ENCODE measurements around the gene POLR1E.
A peak's percentile ranks its signal among the peaks of the same experiment; 100 is the strongest.

The POLR1E gene

GRCh38 chr9:37523916-37524315 lies 38.2 kb downstream of the POLR1E start:
- H3K4me1 ChIP-seq (ENCODE audit: insufficient read depth, low read length) = no peaks in the 10 kb centered on the region

GRCh38 chr9:37528652-37529471 lies 43.1 kb downstream of the POLR1E start:
- no peak overlapping the region for H3K4me3 ChIP-seq (ENCODE audit: low read depth in 1 of 2, low read length in 2 of 2)
- ATAC-seq (ENCODE audit: insufficient read depth, low read depth) (0 out of 3 replicates have a peak, but pooled peaks have one; percentile 29), DNase-seq (no peak)
- TF ChIP-seq CTCF (IDR thresholded peaks at IDR 0.05; ENCODE audit: borderline replicate concordance, extremely low read depth, low read length, poor library complexity, severe bottlenecking) (no peak), EZH2 (IDR thresholded peaks at IDR 0.05; ENCODE audit: borderline replicate concordance, low read depth, low read length, severe bottlenecking) (no peak)
- H3K79me2 ChIP-seq (ENCODE audit: insufficient read depth, low read length) = no peaks in the 10 kb centered on the region
- H3K4me1 ChIP-seq (ENCODE audit: insufficient read depth, low read length) = no peaks in the 10 kb centered on the region
- H4K20me1 ChIP-seq (ENCODE audit: insufficient read depth, low read length) = no peaks in the 10 kb centered on the region
- H3K27me3 ChIP-seq (ENCODE audit: insufficient read depth, low read length, poor library complexity) = no peaks in the 10 kb centered on the region
- H3K9ac ChIP-seq (ENCODE audit: low read depth, low read length) = no peak overlapping the region
- H3K4me2 ChIP-seq (ENCODE audit: insufficient read depth, low read length) = no peak overlapping the region
- H2AFZ ChIP-seq (ENCODE audit: low read depth, low read length) = no peak overlapping the region
- no peaks in the 10 kb centered on the region for H3K9me3 ChIP-seq (ENCODE audit: insufficient read depth, low read length, severe bottlenecking)
- H3K36me3 ChIP-seq (ENCODE audit: insufficient read depth, low read length) = peaks cover 21% of the 10 kb centered on the region
- no peak overlapping the region for H3K27ac ChIP-seq (ENCODE audit: low read length)

More at GRCh38 chr9:37523916-37524315, 38.2 kb downstream of the POLR1E start:
- H3K27me3 ChIP-seq (ENCODE audit: insufficient read depth, low read length, poor library complexity) = no peaks in the 10 kb centered on the region
- no peak for ATAC-seq (ENCODE audit: insufficient read depth, low read depth)
- no peak overlapping the region for H3K4me3 ChIP-seq (ENCODE audit: low read depth in 1 of 2, low read length in 2 of 2)
- H3K27ac ChIP-seq (ENCODE audit: low read length) = no peak overlapping the region
- no peaks in the 10 kb centered on the region for H3K9me3 ChIP-seq (ENCODE audit: insufficient read depth, low read length, severe bottlenecking)
- H2AFZ ChIP-seq (ENCODE audit: low read depth, low read length) = no peak overlapping the region
- TF ChIP-seq CTCF (IDR thresholded peaks at IDR 0.05; ENCODE audit: borderline replicate concordance, extremely low read depth, low read length, poor library complexity, severe bottlenecking) = no peak
- TF ChIP-seq EZH2 (IDR thresholded peaks at IDR 0.05; ENCODE audit: borderline replicate concordance, low read depth, low read length, severe bottlenecking) = no peak
- no peak overlapping the region for H3K4me2 ChIP-seq (ENCODE audit: insufficient read depth, low read length)
- DNase-seq = no peak
- no peaks in the 10 kb centered on the region for H4K20me1 ChIP-seq (ENCODE audit: insufficient read depth, low read length)
- H3K9ac ChIP-seq (ENCODE audit: low read depth, low read length) = no peak overlapping the region
- no peaks in the 10 kb centered on the region for H3K79me2 ChIP-seq (ENCODE audit: insufficient read depth, low read length)
- H3K36me3 ChIP-seq (ENCODE audit: insufficient read depth, low read length) = peaks cover 24% of the 10 kb centered on the region

- H4K20me1 ChIP-seq (ENCODE audit: insufficient read depth, low read length) = no peaks in the 10 kb centered on the region
- H3K9me3 ChIP-seq (ENCODE audit: insufficient read depth, low read length, severe bottlenecking) = no peaks in the 10 kb centered on the region
- H3K9ac ChIP-seq (ENCODE audit: low read depth, low read length) = no peak overlapping the region
- DNase-seq (no peak), ATAC-seq (ENCODE audit: insufficient read depth, low read depth) (no peak)
- H3K79me2 ChIP-seq (ENCODE audit: insufficient read depth, low read length) = no peaks in the 10 kb centered on the region
- TF ChIP-seq EZH2 (IDR thresholded peaks at IDR 0.05; ENCODE audit: borderline replicate concordance, low read depth, low read length, severe bottlenecking) (no peak), CTCF (IDR thresholded peaks at IDR 0.05; ENCODE audit: borderline replicate concordance, extremely low read depth, low read length, poor library complexity, severe bottlenecking) (no peak)
- H3K27ac ChIP-seq (ENCODE audit: low read length) = no peak overlapping the region
- no peaks in the 10 kb centered on the region for H3K27me3 ChIP-seq (ENCODE audit: insufficient read depth, low read length, poor library complexity)
- H3K4me1 ChIP-seq (ENCODE audit: insufficient read depth, low read length) = no peaks in the 10 kb centered on the region
- H2AFZ ChIP-seq (ENCODE audit: low read depth, low read length) = no peak overlapping the region
- no peak overlapping the region for H3K4me2 ChIP-seq (ENCODE audit: insufficient read depth, low read length)
- H3K4me3 ChIP-seq (ENCODE audit: low read depth in 1 of 2, low read length in 2 of 2) = no peak overlapping the region
- peaks cover 19% of the 10 kb centered on the region for H3K36me3 ChIP-seq (ENCODE audit: insufficient read depth, low read length)
Measured at GRCh38 chr9:37531699-37532098, 46.0 kb downstream of the POLR1E start.

All from DND-41 (cell line).